Lung microvascular endothelial cell (primary cell): ENCODE results near the gene KCNG2. TPM values are rescaled to one million over a fixed set of nuclear protein-coding genes. Genes with fewer than 3 reads are reported as not detected.
"Not testable (repeated sequence)": the region's sequence is repeated elsewhere in the genome, so short reads cannot be mapped to it uniquely, and the experiment has no call there.

Experiments used
- DNase-seq, 2 donors: peaks; one replicate each; pipeline versions ENCODE4 v3.0.0 to v3.0.0-alpha.2; 2010; ENCODE audit warnings: low read depth in 2 of 2
- total RNA-seq: library from RNA; depleted of rRNA; stranded (reverse); fragments of >200 nt; gene quantifications from 2 replicates; pipeline ENCODE4 v1.2.1, GENCODE V29; 2014

The KCNG2 gene, protein sequence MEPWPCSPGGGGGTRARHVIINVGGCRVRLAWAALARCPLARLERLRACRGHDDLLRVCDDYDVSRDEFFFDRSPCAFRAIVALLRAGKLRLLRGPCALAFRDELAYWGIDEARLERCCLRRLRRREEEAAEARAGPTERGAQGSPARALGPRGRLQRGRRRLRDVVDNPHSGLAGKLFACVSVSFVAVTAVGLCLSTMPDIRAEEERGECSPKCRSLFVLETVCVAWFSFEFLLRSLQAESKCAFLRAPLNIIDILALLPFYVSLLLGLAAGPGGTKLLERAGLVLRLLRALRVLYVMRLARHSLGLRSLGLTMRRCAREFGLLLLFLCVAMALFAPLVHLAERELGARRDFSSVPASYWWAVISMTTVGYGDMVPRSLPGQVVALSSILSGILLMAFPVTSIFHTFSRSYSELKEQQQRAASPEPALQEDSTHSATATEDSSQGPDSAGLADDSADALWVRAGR
- total RNA-seq: 0.44 and 1.4 TPM in 2 replicates

DNA sequence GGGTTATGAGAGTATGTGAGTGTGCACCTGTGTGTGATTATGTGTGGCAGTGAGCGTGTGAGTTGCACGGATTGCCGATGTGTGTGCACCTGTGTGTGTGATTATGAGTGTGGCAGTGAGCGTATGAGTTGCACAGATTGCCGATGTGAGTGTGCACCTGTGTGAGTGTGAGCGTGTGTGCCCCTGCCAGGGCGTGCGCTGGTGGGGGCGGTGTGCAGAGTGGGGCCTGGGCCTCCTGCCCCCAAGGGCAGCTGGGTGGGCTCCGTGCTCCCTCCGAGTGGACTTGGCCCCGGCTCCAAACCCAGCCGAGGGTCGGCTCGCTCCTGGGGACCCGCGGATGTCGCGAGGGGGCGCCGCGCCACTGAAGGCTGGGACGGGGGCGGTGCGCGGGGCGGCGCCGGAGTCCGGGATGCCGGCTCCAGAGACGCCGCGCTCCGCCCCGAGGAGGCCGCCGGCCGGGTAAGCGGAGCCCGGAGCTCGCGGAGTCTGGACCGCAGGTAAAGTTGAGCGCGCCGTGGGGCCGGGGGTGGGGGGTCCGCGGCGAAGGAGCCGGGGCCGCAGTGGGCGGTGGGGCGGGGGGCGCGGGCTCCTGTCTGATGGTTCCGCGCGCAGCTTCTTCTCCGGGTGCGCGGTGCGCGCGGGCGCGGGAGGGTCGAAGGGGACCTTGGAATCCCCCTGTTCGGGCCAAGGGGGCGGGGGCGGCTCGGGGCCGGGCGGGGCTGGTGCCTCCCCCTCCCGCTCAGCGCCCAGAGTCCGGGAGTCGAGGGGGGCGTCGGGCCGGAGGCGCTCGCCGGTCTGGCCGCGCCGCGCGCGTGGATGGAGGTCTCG lies at the start of gene KCNG2:
Gene KCNG2 (plus strand): TSS at position 421 of the 828 bp plus-strand sequence. CDS start 65,730 bp downstream, outside the sequence.
- peak; percentile 9 to 44 for DNase-seq

DNA sequence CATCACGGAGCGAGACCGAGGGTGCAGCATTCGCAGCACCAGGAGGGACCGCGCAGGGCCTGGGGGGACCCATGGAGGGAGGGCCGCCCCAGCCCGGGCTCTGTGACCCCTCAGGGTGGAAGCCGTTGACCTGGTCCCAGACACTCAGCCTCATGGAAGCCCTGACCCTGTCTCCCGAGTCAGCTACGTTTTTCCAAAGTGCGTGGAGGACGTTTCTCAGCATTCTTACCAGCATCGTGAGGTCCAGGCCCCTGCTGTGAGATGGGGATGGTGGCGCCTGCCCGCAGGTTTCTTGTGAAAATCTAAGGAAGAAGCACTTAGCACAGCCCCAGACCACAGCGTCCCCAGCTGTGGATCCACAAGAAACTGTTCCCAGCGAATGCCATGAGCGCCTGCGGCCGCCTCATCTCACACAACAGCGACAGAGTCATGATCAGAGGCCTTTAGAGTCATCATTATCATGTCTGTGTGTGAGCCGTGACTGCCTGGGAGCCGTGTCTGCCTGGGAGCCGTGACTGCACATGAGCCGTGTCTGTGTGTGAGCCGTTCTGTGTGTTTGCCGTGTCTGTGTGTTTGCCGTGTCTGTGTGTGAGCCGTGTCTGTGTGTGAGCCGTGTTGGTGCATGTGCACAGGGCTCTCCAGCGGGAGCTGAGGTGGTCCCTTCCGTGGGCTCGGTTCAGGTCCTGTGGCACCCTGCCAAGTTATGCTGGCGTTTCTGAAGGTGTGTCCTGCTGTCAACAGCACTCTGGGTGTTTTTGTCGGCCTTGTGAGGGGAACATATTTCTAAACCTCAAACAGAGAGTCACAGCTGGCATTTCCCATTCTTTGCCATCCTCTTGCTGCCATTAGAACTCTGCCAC lies 49.2 kb upstream of the KCNG2 start:
- no peak for DNase-seq

DNA sequence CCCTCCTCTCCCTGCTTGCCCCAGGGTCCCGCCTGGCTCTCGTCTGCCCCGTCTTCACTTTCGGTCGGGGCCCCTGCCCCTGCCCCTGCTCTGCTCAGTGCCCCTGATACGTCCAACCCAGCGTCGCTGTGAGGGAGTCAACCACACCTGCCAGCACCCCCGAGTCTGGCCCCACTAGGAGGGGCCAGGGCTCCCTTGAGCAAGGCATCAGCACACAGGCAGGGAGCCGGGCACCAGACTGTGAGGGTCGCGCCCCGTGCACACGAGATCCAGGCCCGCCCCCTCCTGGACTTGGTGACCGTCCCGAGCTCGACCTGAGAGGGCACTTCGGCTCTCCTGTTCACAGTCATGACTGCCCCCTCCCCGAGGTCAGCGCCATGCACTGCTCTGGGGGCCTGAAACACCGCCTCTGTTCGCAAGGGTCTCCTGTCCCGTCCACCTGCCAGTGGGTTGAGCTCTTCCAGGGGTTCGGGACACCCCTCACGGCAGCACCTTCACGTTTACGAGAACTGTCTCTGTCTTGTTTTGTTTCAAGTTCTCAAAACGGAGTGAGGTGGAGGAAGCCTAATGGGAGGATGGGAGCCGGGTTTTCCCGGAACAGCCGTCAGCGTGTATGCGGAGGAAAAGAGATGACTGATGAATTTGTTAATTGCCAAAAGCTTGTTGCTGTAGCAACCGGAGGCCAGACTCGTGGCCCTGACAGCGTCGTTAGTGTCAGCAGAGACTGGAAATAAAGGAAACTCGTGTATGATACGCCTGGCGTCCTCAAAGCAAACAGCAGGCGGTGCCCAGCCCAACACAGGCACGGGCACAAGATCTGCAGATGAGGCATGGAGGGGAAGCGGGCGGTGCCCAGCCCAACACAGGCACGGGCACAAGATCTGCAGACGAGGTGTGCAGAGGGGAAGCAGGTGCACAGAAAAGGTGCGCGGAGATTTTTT lies 48.2 kb upstream of the KCNG2 start:
- peak; percentile 70 to 78 for DNase-seq

DNA sequence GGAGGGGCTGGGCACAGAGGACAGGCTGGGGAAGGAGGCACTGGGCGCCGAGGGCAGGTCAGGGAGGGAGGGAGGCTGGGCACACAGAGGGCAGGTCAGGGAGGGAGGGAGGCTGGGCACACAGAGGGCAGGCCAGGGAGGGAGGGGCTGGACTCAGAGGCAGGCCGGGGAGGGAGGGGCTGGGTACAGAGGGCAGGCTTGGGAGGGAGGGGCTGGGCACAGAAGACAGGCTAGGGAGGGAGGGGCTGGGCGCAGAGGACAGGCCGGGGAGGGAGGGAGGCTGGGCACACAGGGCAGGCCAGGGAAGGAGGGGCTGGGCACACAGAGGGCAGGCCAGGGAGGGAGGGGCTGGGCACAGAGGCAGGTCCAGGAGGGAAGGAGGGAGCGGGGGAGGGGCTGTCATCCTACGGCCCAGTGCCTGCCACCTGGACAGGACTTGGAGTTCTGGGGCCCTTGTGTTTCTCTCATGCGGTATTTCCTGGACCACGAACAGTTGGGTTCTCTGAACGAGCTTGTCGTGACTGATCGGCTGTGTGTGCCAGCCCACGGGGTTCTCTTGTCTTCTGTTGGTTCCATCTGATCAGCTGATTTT lies 46.7 kb upstream of the KCNG2 start:
- DNase-seq: no peak

DNA sequence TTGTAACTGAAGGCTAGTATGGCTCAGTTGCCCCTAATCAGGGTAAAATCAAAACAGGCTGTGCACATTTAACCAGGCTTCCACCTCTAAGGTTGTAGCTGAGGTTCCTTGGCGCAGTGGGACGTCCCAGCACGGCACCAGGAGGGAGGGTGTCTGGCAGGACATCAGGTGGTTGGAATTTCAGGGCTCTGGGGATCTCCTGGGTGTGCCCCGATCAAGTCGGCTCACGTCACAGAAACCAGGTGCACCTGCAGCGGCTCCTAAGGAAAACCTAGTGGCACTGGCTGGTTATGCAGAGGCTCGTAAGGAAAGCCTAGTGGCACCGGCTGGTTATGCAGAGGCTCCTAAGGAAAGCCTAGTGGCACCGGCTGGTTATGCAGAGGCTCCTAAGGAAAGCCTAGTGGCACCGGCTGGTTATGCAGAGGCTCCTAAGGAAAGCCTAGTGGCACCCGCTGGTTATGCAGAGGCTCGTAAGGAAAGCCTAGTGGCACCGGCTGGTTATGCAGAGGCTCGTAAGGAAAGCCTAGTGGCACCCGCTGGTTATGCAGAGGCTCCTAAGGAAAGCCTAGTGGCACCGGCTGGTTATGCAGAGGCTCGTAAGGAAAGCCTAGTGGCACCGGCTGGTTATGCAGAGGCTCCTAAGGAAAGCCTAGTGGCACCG lies 45.7 kb upstream of the KCNG2 start:
- not testable (repeated sequence) for DNase-seq

DNA sequence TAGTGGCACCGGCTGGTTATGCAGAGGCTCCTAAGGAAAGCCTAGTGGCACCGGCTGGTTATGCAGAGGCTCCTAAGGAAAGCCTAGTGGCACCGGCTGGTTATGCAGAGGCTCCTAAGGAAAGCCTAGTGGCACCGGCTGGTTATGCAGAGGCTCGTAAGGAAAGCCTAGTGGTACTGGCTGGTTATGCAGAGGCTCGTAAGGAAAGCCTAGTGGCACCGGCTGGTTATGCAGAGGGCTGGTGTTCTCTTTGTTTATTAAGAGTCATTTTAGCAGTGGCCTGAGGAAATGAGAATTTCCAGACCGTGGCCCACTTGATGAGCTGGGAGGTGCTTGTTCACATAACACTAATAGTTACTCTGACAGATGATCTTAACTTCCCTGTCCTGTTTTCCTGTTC lies 44.8 kb upstream of the KCNG2 start:
- not testable (repeated sequence) for DNase-seq

DNA sequence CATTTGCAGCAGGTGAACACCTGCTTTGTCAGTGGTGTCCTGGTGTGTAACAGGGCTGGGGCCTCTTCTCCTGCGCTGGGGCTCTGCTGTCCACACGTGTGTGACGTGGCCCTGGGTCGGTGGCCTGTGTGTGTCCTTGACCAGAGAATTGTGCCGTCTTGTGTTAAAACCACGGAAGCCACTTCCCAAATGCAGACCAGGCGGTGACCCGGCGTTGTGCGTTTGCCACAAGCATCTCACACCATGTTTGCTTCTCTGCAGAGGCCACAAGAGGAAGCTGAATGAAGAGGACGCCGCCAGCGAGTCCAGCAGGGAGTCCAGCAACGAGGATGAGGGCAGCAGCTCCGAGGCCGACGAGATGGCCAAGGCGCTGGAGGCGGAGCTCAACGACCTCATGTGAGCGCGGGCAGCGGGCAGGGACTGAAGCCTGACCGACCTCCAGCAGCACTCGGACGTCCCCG lies 44.3 kb upstream of the KCNG2 start:
- no peak for DNase-seq

DNA sequence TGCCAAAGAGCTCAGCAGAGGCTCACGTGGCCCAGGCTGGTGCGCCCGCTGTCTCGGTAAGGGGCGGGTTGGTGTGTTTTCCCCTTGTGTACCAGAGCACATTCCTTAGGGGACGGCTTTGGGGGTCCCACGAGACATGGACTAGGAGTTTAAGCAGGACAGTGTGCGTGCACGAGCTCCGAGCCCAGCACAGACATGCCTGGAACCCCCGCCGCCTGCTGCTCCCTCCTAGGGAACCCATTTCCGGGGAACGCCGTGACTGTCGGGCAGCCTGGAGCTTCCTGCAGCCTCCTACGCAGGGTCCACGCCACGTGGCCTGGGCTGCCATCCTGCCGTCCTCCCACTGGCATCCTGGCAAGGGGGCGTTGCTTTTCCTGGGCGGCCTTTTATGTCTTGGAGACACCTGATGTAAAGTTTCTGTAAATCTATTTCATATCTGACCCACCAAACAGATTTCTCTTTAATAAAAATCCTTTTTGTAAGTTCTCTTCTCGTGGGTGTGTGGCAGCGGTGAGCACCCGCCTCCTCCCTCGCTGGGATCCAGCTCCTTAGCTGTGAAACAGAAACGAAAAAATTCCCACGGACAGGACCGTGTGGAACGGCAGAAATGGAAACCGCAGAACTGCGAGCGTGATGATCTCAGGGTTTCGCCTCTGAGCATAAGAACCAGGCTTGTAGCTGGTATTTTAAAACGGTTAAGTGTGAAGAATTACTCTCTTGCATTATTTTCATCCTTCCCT lies 43.5 kb upstream of the KCNG2 start:
- DNase-seq: no peak

DNA sequence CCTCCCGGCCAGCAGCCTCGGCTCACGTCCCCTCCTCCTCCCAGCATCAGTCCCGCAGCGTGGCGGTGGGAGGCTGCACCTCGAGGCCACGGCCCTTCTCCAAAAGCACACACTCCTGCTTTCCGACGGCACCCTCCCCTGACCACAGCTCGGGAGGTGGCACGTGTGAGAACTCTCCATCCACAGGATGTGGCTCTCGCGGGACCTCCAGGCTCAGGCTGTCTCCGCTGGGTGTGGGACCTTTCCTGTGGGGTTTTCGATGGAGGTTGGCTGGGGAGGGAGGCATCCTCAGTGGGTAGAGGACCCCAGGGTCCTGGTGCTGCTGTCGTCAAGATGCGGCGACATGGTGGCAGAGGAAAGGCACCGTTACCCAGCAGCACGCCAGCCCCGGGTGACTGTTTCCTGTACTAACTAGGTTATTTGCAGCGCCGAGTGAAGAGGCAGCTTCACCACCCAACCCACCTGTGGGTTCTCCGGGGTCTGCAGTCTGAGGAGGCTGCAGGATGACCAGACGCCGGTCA lies 42.8 kb upstream of the KCNG2 start:
- DNase-seq: no peak

DNA sequence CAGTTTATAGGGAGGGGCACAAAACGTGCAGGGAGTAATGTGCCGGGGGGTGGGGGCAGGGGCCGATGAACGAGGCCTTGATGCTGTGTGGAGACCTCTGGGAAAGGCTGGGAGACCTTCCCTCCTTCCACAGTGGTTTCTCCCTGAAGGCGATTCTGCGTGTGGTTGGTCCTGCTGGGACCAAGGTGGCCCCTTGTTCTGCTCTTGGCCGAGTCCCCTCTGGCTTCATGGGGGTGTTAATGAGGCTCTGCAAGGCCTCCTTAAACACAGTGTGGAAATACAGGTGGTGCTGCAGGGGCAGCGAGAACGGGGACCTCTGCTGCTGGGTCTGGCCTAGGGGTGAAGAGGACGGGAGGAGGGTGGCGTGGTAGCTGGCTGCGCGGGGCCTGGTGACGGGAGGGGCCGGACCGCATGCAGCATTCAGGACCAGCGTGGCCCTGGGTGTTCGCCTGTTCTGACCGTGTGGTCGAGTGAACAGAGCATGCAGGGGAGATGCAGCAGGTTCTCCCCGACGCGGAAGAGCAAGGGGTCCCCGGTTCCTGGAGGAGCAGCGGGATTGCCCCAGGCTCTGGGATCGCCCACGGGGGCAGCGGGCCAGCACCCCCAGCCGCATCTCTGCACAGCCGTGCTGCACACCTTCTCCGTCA lies 42.1 kb upstream of the KCNG2 start:
- DNase-seq: no peak

DNA sequence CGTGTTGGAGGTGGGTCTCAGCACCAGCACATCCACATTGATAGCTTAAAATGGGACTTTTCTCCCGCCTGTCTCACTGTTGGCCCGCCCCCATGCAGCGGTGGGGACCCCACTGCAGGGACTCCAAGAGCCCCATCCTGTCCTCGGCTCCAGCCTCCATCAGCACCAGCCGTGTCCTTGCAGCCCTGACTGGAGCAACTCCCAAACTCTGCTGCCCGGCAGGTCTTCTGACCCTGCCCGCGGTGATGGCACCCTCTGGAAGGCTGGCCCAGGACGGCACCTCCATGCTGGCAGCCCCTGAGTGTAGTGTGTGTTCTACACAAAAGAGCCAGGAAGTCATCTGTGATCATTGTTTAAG lies 41.6 kb upstream of the KCNG2 start:
- no peak for DNase-seq

DNA sequence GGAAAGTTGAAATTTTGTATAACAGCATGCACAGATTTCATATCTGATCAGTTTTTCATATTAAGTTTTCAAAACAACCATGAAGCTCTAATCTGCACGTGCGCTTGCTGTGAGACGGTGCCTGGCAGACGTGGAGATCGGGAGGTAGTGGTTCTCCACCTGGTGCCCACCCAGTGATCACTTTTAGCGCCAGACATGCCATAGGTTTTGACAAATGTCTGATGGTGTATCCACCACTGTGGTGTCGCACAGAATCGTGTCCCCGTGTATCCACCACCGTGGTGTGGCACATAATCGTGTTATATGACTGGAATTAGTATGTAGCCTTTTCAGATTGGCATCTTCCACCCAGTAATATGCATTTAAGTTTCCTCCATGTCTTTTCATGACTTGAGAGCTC lies 40.9 kb upstream of the KCNG2 start:
- no peak for DNase-seq

DNA sequence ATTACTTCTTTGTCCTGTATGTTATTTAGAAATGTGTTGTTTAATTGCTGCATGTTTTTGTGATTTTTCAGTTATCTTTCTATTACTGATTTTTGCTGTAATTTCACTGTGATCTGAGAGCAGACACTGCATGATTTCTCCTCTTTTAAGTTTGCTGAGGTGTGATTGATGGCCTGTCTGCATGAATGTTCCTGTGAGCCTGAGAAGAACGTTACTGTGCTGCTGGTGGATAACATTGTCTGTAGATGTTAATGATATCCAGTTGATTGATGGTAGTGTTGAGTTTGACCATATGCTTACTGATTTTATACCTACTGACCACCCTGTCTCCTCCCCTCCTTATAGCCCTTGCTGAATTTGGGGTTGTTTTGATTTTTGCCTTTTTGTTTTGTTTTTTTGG lies 37.4 kb upstream of the KCNG2 start:
- DNase-seq: no peak

DNA sequence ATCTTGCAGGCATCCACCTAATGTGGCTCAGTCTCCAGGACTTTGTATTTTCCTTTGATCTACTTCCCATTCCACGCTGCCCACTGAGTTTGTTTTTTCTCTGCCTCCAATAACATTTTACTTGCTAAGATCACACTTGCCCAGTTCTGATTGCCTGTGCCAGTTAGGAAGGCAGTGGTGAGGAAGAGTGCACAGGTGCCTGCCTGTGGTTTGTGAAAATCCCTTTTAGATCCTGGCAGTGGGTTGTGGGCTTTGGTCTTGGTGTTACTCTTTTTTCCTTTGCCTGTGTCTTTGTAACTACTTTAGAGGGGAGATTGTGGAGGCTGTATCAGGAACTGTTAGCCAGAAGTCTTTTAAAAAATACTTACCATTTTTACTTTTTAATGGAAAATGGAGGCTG lies 36.9 kb upstream of the KCNG2 start:
- DNase-seq: no peak

DNA sequence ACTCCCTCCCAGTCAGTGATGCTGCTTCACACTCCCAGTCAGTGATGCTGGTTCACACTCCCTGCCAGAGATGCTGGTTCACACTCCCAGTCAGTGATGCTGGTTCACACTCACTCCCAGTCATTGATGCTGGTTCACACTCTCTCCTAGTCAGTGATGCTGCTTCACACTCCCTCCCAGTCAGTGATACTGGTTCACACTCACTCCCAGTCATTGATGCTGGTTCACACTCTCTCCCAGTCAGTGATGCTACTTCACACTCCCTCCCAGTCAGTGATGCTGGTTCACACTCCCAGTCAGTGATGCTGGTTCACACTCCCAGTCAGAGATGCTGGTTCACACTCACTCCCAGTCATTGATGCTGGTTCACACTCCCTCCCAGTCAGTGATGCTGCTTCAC lies 34.3 kb upstream of the KCNG2 start:
- no peak for DNase-seq

DNA sequence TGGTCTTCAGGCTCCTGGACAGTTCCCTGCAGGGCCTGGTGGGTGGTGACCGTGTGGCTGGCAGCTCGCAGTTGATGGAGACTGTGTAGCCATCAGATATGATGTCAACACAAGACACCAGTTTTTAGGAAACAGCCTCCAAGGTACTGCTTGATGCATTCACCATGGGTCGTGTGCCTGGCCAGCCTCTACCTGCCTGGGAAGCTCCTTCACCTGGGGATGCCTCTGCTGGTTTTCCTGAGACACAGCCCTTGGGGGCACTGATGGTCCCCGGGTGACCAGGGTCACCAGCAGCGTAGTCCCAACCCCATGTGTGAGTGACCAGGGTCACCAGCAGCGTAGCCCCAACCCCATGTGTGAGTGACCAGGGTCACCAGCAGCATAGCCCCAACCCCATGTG lies 33.6 kb upstream of the KCNG2 start:
- no peak for DNase-seq

DNA sequence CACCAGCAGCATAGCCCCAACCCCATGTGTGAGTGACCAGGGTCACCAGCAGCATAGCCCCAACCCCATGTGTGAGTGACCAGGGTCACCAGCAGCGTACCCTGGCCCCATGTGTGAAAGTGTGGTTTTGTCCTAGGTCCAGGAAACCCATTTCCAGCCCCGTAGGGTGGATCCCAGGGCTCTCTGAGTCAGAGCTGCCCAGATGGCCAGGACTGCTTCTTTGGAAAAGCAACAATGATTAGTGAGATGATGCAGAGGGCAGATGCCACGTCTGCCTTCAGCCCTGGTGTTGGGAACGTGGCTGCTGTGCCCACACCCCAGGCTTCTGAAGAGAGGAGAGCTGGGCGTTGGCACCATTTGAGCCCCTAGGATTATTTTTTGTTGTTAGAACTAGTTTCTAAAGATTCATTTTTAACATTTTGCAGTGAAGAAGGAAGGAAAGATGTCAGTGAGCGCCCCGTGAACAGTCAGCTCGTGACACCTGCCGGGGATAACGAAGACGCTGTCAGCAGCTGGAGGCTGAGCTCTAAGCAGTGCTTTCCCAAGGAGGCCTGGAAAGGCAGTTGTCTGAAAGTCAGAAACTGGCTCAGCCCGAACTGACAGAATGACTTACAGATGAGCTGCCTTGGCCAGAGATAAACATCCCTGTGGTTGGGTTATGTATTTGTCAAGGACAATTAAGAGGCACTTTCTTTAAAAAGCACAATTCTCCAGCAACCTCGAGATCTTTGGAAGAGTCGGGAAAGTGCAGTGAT lies 32.1 kb upstream of the KCNG2 start:
- DNase-seq: no peak
